Stimulated activated naive CD4-positive, alpha-beta T cell treated with Interleukin-2 at 50 U/mL for 16 hours (primary cell): Measurements from ENCODE around the gene TCTN3.
"Not testable (repeated sequence)": the region's sequence is repeated elsewhere in the genome, so short reads cannot be mapped to it uniquely, and the experiment has no call there.

Experiments used
- DNase-seq: peaks from one replicate; lab custom pipeline; 2025; lab: John Stamatoyannopoulos, UW

TCTN3 gene

GRCh38 chr10:95626500-95626899 is 67.2 kb downstream of the TCTN3 start:
- DNase-seq, result no peak

GRCh38 chr10:95620415-95620814 is 73.3 kb downstream of the TCTN3 start:
- DNase-seq, result not testable (repeated sequence)

GRCh38 chr10:95618101-95618500 is 75.6 kb downstream of the TCTN3 start:
- DNase-seq, result no peak

GRCh38 chr10:95616446-95616845 is 77.3 kb downstream of the TCTN3 start:
- no peak for DNase-seq
